ENCODE results near the gene ANTXR1.

The ANTXR1 gene

GRCh38 chr2:69054431-69054830, 41.5 kb downstream of the ANTXR1 start:
- Histone ChIP-seq H3K9me3 (ENCODE audit: low read length) (peaks cover 3% of the 10 kb centered on the region), H3K36me3 (ENCODE audit: insufficient read depth, low read length) (peaks cover 11% of the 10 kb centered on the region), H3K4me1 (ENCODE audit: insufficient read depth, low read length) (no peaks in the 10 kb centered on the region), H3K4me3 (ENCODE audit: low read length) (no peak overlapping the region), H2AFZ (ENCODE audit: low read depth, low read length) (no peak overlapping the region), H3K27me3 (ENCODE audit: insufficient read depth, low read length) (no peaks in the 10 kb centered on the region)

GRCh38 chr2:69055688-69056470, 42.9 kb downstream of the ANTXR1 start:
- no peak overlapping the region for H2AFZ ChIP-seq (ENCODE audit: low read depth, low read length)
- no peaks in the 10 kb centered on the region for H3K27me3 ChIP-seq (ENCODE audit: insufficient read depth, low read length)
- no peaks in the 10 kb centered on the region for H3K4me1 ChIP-seq (ENCODE audit: insufficient read depth, low read length)

GRCh38 chr2:69057660-69058059, 44.7 kb downstream of the ANTXR1 start:
- Histone ChIP-seq H3K4me3 (ENCODE audit: low read length) (no peak overlapping the region), H3K4me1 (ENCODE audit: insufficient read depth, low read length) (no peaks in the 10 kb centered on the region), H3K36me3 (ENCODE audit: insufficient read depth, low read length) (peaks cover 13% of the 10 kb centered on the region)

More at GRCh38 chr2:69055688-69056470, 42.9 kb downstream of the ANTXR1 start:
- H3K4me3 ChIP-seq (ENCODE audit: low read length) = no peak overlapping the region
- peaks cover 7% of the 10 kb centered on the region for H3K9me3 ChIP-seq (ENCODE audit: low read length)
- H3K36me3 ChIP-seq (ENCODE audit: insufficient read depth, low read length) = peaks cover 13% of the 10 kb centered on the region

GRCh38 chr2:69059731-69060290, 46.8 kb downstream of the ANTXR1 start:
- no peak overlapping the region for H2AFZ ChIP-seq (ENCODE audit: low read depth, low read length)
- H3K27me3 ChIP-seq (ENCODE audit: insufficient read depth, low read length) = no peaks in the 10 kb centered on the region
- no peaks in the 10 kb centered on the region for H3K4me1 ChIP-seq (ENCODE audit: insufficient read depth, low read length)
- H3K4me3 ChIP-seq (ENCODE audit: low read length) = no peak overlapping the region
- H3K9me3 ChIP-seq (ENCODE audit: low read length) = peaks cover 10% of the 10 kb centered on the region
- peaks cover 20% of the 10 kb centered on the region for H3K36me3 ChIP-seq (ENCODE audit: insufficient read depth, low read length)

More at GRCh38 chr2:69057660-69058059, 44.7 kb downstream of the ANTXR1 start:
- Histone ChIP-seq H3K27me3 (ENCODE audit: insufficient read depth, low read length) (no peaks in the 10 kb centered on the region), H3K9me3 (ENCODE audit: low read length) (peaks cover 7% of the 10 kb centered on the region), H2AFZ (ENCODE audit: low read depth, low read length) (no peak overlapping the region)

- H3K9me3 ChIP-seq (ENCODE audit: low read length) = peaks cover 8% of the 10 kb centered on the region
- H3K4me1 ChIP-seq (ENCODE audit: insufficient read depth, low read length) = no peaks in the 10 kb centered on the region
- no peaks in the 10 kb centered on the region for H3K27me3 ChIP-seq (ENCODE audit: insufficient read depth, low read length)
- H3K36me3 ChIP-seq (ENCODE audit: insufficient read depth, low read length) = peaks cover 18% of the 10 kb centered on the region
- no peak overlapping the region for H3K4me3 ChIP-seq (ENCODE audit: low read length)
- no peak overlapping the region for H2AFZ ChIP-seq (ENCODE audit: low read depth, low read length)
These were observed 48.0 kb downstream of the ANTXR1 start for GRCh38 chr2:69060938-69061501.

- no peaks in the 10 kb centered on the region for H3K4me1 ChIP-seq (ENCODE audit: insufficient read depth, low read length)
- H3K36me3 ChIP-seq (ENCODE audit: insufficient read depth, low read length) = peaks cover 18% of the 10 kb centered on the region
- H3K9me3 ChIP-seq (ENCODE audit: low read length) = peaks cover 8% of the 10 kb centered on the region
- H3K4me3 ChIP-seq (ENCODE audit: low read length) = no peak overlapping the region
- no peaks in the 10 kb centered on the region for H3K27me3 ChIP-seq (ENCODE audit: insufficient read depth, low read length)
- no peak overlapping the region for H2AFZ ChIP-seq (ENCODE audit: low read depth, low read length)
These were observed 48.5 kb downstream of the ANTXR1 start for GRCh38 chr2:69061525-69061924.

GRCh38 chr2:69062307-69062962, 49.5 kb downstream of the ANTXR1 start:
- no peak overlapping the region for H2AFZ ChIP-seq (ENCODE audit: low read depth, low read length)
- H3K36me3 ChIP-seq (ENCODE audit: insufficient read depth, low read length) = peaks cover 18% of the 10 kb centered on the region

GRCh38 chr2:69065735-69066336, 52.9 kb downstream of the ANTXR1 start:
- Histone ChIP-seq H3K4me1 (ENCODE audit: insufficient read depth, low read length) (no peaks in the 10 kb centered on the region), H2AFZ (ENCODE audit: low read depth, low read length) (no peak overlapping the region), H3K4me3 (ENCODE audit: low read length) (no peak overlapping the region), H3K36me3 (ENCODE audit: insufficient read depth, low read length) (peaks cover 14% of the 10 kb centered on the region), H3K27me3 (ENCODE audit: insufficient read depth, low read length) (no peaks in the 10 kb centered on the region), H3K9me3 (ENCODE audit: low read length) (peaks cover 3% of the 10 kb centered on the region)

More at GRCh38 chr2:69062307-69062962, 49.5 kb downstream of the ANTXR1 start:
- H3K9me3 ChIP-seq (ENCODE audit: low read length) = peaks cover 8% of the 10 kb centered on the region
- no peaks in the 10 kb centered on the region for H3K4me1 ChIP-seq (ENCODE audit: insufficient read depth, low read length)
- no peaks in the 10 kb centered on the region for H3K27me3 ChIP-seq (ENCODE audit: insufficient read depth, low read length)
- no peak overlapping the region for H3K4me3 ChIP-seq (ENCODE audit: low read length)

GRCh38 chr2:69067026-69067630, 54.1 kb downstream of the ANTXR1 start:
- Histone ChIP-seq H2AFZ (ENCODE audit: low read depth, low read length) (no peak overlapping the region), H3K36me3 (ENCODE audit: insufficient read depth, low read length) (peaks cover 23% of the 10 kb centered on the region), H3K27me3 (ENCODE audit: insufficient read depth, low read length) (no peaks in the 10 kb centered on the region), H3K4me3 (ENCODE audit: low read length) (no peak overlapping the region), H3K9me3 (ENCODE audit: low read length) (peaks cover 3% of the 10 kb centered on the region), H3K4me1 (ENCODE audit: insufficient read depth, low read length) (no peaks in the 10 kb centered on the region)

GRCh38 chr2:69067866-69068265, 54.9 kb downstream of the ANTXR1 start:
- H3K4me1 ChIP-seq (ENCODE audit: insufficient read depth, low read length) = no peaks in the 10 kb centered on the region
- H3K9me3 ChIP-seq (ENCODE audit: low read length) = peaks cover 3% of the 10 kb centered on the region
- H2AFZ ChIP-seq (ENCODE audit: low read depth, low read length) = no peak overlapping the region
- no peaks in the 10 kb centered on the region for H3K27me3 ChIP-seq (ENCODE audit: insufficient read depth, low read length)
- H3K4me3 ChIP-seq (ENCODE audit: low read length) = no peak overlapping the region
- peaks cover 23% of the 10 kb centered on the region for H3K36me3 ChIP-seq (ENCODE audit: insufficient read depth, low read length)

GRCh38 chr2:69070969-69071368, 58.0 kb downstream of the ANTXR1 start:
- peaks cover 35% of the 10 kb centered on the region for H3K36me3 ChIP-seq (ENCODE audit: insufficient read depth, low read length)
- H2AFZ ChIP-seq (ENCODE audit: low read depth, low read length) = no peak overlapping the region
- no peaks in the 10 kb centered on the region for H3K27me3 ChIP-seq (ENCODE audit: insufficient read depth, low read length)
- no peaks in the 10 kb centered on the region for H3K4me1 ChIP-seq (ENCODE audit: insufficient read depth, low read length)
- no peak overlapping the region for H3K4me3 ChIP-seq (ENCODE audit: low read length)
- H3K9me3 ChIP-seq (ENCODE audit: low read length) = no peaks in the 10 kb centered on the region

- Histone ChIP-seq H3K27me3 (ENCODE audit: insufficient read depth, low read length) (no peaks in the 10 kb centered on the region), H2AFZ (ENCODE audit: low read depth, low read length) (no peak overlapping the region), H3K9me3 (ENCODE audit: low read length) (no peaks in the 10 kb centered on the region), H3K4me3 (ENCODE audit: low read length) (no peak overlapping the region), H3K4me1 (ENCODE audit: insufficient read depth, low read length) (no peaks in the 10 kb centered on the region), H3K36me3 (ENCODE audit: insufficient read depth, low read length) (peaks cover 64% of the 10 kb centered on the region)
These were observed 61.1 kb downstream of the ANTXR1 start for GRCh38 chr2:69073928-69074570.
